Left lung (tissue), 10 donors: ENCODE results near the gene UNC13C. TPM values are rescaled to one million over a fixed set of nuclear protein-coding genes. Genes with fewer than 3 reads are reported as not detected.

Source experiments
- ATAC-seq: fragments of 200-7000 bp; cut with Tn5 transposase; one replicate; pipeline ENCODE4 v1.9.1; 2020; ENCODE audit warnings: moderate library complexity
- DNase-seq, 4 donors: peaks; one replicate each; pipeline ENCODE4 v3.0.0-alpha.2; 2013 to 2020
- H3K27ac ChIP-seq, 2 donors: fragments of 200-600 bp; sonication (generic) in 1 of 2; one replicate each; pipeline versions ENCODE4 v1.5.0 to v1.8.0; 2020 to 2021
- H3K27me3 ChIP-seq, 2 donors: fragments of 200-600 bp; sonication (generic) in 1 of 2; one replicate each; pipeline versions ENCODE4 v1.5.0 to v1.8.0; 2020 to 2021
- H3K36me3 ChIP-seq, 2 donors: fragments of 200-600 bp; sonication (generic) in 1 of 2; one replicate each; pipeline versions ENCODE4 v1.5.0 to v1.8.0; 2020 to 2021
- H3K4me1 ChIP-seq, 2 donors: fragments of 200-600 bp; one replicate each; pipeline ENCODE4 v1.8.0; 2021
- H3K4me3 ChIP-seq, 2 donors: fragments of 200-600 bp; sonication (generic) in 1 of 2; one replicate each; pipeline versions ENCODE4 v1.5.0 to v1.8.0; 2020 to 2021; ENCODE audit warnings: mild to moderate bottlenecking in 1 of 2
- H3K9me3 ChIP-seq, 2 donors: fragments of 200-600 bp; sonication (generic) in 1 of 2; one replicate each; pipeline versions ENCODE4 v1.5.0 to v1.8.0; 2020 to 2021
- intact Hi-C, 2 donors: fragments of 100-400 bp; cut with DNase I; formaldehyde crosslinking; loops; one replicate each; pipeline versions ENCODE4 v1.11.2 to v1.14.2; 2022
- polyA plus RNA-seq, 6 donors: library from polyadenylated mRNA; unstranded; fragments of 120-200 nt; gene quantifications; one replicate each; pipeline ENCODE4 v1.2.1, GENCODE V29; 2013; ENCODE audit not compliant: insufficient read length in 6 of 6
- total RNA-seq, 2 donors: library from RNA; stranded (reverse); fragmentation: NEBNext Ultra II Directional; extraction: Animal tissue kit (Norgen Biotek cat#: 25700); gene quantifications; one replicate each; pipeline ENCODE4 v1.2.1, GENCODE V29; 2021
- TF ChIP-seq, protein P1 (sequence below), 2 donors: fragments of 200-600 bp; sonication (generic) in 1 of 2; IDR thresholded peaks; one replicate each; pipeline versions ENCODE4 v1.5.0 to v1.8.0; 2021; ENCODE audit warnings: antibody characterized with exemption in 2 of 2
- donor health status: DM: no; HTN: yes; CAD: no.
- donor health status: DM: no; HTN: no; CAD: no.

Gene UNC13C
- total and polyA plus RNA-seq, 8 donors = 0.03 to 19.2 (median 12.8) TPM

DNA sequence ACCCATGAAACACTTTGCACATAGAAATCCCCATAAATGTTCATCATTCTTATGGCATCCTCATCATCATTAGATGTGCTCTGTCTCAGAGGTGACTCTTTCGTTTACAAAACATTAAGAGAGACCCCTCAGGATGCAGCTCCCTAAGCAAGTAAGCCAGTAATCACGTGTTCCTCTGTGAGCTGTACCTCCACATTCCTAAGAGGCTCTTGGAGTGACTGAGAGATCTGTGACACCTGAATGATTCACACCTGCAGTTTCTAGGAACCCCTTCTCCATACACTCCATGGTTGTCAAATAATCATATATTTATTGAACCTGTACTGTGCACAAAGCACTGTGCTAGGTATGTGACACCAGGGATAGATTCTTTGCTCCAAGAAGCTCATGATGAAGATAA, 602.4 kb downstream of the UNC13C start:
- no peaks in the 10 kb centered on the region for H3K4me1 ChIP-seq
- H3K9me3 ChIP-seq = no peaks in the 10 kb centered on the region
- no peak for ATAC-seq
- no peak overlapping the region for H3K4me3 ChIP-seq
- no peaks in the 10 kb centered on the region for H3K36me3 ChIP-seq
- TF ChIP-seq, protein P1, sequence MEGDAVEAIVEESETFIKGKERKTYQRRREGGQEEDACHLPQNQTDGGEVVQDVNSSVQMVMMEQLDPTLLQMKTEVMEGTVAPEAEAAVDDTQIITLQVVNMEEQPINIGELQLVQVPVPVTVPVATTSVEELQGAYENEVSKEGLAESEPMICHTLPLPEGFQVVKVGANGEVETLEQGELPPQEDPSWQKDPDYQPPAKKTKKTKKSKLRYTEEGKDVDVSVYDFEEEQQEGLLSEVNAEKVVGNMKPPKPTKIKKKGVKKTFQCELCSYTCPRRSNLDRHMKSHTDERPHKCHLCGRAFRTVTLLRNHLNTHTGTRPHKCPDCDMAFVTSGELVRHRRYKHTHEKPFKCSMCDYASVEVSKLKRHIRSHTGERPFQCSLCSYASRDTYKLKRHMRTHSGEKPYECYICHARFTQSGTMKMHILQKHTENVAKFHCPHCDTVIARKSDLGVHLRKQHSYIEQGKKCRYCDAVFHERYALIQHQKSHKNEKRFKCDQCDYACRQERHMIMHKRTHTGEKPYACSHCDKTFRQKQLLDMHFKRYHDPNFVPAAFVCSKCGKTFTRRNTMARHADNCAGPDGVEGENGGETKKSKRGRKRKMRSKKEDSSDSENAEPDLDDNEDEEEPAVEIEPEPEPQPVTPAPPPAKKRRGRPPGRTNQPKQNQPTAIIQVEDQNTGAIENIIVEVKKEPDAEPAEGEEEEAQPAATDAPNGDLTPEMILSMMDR (IDR thresholded peaks at IDR 0.05) = no peak
- DNase-seq = no peak
- intact Hi-C loops = no loop called here
- H3K27me3 ChIP-seq = no peaks in the 10 kb centered on the region
- H3K27ac ChIP-seq = no peak overlapping the region

GRCh38 chr15:54582863-54583643, 604.8 kb downstream of the UNC13C start:
- Histone ChIP-seq H3K4me3 (no peak overlapping the region), H3K4me1 (no peaks in the 10 kb centered on the region), H3K27ac (no peak overlapping the region), H3K9me3 (no peaks in the 10 kb centered on the region), H3K36me3 (no peaks in the 10 kb centered on the region), H3K27me3 (no peaks in the 10 kb centered on the region)
- TF ChIP-seq, protein P1 (IDR thresholded peaks at IDR 0.05) = no peak
- intact Hi-C loops = no loop called here
- no peak for DNase-seq
- no peak for ATAC-seq

DNA sequence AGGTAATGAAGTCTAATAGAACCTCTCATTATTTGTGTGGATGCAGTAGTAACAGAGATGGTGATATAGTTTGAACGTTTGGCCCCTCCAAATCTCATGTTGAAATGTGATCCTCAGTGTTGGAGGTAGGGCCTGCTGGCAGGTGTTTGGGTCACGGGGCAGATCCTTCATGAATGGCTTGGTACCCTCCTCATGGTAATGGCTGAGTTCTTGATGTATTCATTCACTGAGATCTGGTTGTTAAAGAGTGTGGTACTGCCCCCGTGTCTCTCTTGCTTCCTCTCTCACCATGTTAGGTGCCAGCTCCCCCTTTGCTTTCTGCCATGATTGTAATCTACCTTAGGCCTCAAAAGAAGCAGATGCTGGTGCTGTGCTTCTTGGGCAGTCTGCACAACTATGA, 606.8 kb downstream of the UNC13C start:
- intact Hi-C loops = no loop called here
- Histone ChIP-seq H3K36me3 (no peaks in the 10 kb centered on the region), H3K4me3 (no peak overlapping the region), H3K27ac (no peak overlapping the region), H3K4me1 (no peaks in the 10 kb centered on the region), H3K9me3 (no peaks in the 10 kb centered on the region), H3K27me3 (no peaks in the 10 kb centered on the region)
- ATAC-seq = no peak
- TF ChIP-seq, protein P1 (IDR thresholded peaks at IDR 0.05) = no peak
- DNase-seq = no peak

DNA sequence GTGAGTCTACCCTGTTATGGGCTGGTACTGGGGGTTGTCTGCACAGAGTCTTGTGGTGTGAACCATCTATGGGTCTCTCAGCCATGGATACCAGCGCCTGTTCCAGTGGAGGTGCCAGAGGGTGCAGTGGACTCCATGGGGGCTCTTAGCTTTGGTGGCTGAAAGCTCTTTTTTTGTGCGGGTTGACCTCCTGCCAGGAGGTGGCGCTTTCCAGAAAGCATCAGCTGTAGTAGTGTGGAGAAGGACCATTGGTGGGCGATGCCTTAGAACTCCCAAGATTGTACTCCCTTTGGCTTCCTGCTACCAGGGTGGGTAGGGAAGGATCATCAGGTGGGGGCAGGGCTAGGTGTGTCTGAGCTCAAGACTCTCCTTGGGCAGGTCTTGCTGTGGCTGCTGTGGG, 615.9 kb downstream of the UNC13C start:
- ATAC-seq (no peak), DNase-seq (no peak)
- H3K27me3 ChIP-seq = no peaks in the 10 kb centered on the region
- no peak overlapping the region for H3K4me3 ChIP-seq
- TF ChIP-seq, protein P1 (IDR thresholded peaks at IDR 0.05) = no peak
- H3K36me3 ChIP-seq = no peaks in the 10 kb centered on the region
- no peak overlapping the region for H3K27ac ChIP-seq
- H3K9me3 ChIP-seq = peaks cover 0 to 14% of the 10 kb centered on the region in 2 donors
- no peaks in the 10 kb centered on the region for H3K4me1 ChIP-seq
- intact Hi-C loops = no loop called here

DNA sequence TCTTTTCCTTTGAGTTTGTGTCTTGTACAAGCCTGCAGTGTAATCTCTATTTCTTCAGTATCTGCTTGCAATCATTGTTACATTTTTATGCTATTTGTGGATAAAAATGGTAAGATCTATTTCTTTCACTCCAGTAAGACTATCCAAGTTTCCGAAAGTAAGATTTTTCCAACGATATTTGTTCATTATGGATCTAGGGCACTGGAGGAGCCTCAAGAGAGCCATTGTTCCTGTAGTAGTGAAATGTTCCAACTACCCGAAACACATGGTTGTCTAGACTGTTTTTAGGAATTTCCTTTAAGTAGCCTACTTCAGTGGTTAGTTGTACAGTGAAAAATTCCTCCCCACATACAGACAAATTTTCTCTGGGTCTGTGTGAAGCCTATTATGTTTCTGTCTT, 621.1 kb downstream of the UNC13C start:
- DNase-seq (no peak), ATAC-seq (no peak)
- Histone ChIP-seq H3K27me3 (no peaks in the 10 kb centered on the region), H3K27ac (no peak overlapping the region), H3K9me3 (peaks cover 0 to 6% of the 10 kb centered on the region in 2 donors), H3K4me3 (no peak overlapping the region), H3K4me1 (no peaks in the 10 kb centered on the region), H3K36me3 (no peaks in the 10 kb centered on the region)
- intact Hi-C loops = no loop called here
- TF ChIP-seq, protein P1 (IDR thresholded peaks at IDR 0.05) = no peak
